ENCODE results near the gene UACA.

Gene UACA

DNA sequence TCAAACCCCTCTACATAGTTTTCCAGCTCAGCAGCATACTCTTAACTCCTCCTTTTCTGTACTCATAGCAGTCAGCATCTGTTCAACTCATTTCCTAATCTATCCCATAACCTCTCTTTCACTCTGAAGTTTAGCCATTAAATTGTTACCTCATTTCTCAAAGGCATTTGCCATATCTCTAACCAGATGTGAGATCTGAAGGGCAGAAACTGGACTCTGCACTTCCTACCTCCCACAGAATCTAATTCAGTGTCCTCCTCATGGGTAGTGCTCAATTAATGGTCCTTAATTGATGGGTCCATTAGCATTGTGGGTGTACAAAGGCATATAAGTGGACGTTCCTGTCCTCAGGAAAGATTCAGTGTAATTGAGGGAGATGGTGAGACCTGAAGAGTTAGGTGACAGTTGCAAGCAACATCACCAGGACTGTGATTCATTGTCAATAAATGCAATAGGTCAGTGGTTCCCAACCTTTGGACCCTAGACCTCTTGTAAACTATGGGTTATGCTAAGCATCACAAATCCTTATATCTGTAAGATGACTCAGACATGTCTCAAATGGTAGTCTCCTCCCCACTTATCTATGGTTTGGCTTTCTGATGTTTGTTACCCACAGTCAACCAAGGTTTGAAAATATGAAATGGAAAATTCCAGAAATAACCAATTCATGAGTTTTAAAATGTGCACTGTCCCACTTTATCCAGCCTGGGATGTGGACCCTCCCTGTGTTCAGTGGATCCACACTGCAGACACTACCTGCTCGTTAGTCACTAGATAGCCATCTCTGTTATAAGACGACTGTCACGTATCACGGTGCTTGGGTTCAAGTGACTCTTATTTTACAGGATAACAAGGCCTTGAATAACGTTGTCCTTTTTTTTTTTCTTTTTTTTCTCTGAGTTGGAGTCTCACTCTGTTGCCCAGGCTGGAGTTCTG, 25.0 kb upstream of the UACA start:
- DNase-seq (ENCODE audit: low spot score), result no peak

DNA sequence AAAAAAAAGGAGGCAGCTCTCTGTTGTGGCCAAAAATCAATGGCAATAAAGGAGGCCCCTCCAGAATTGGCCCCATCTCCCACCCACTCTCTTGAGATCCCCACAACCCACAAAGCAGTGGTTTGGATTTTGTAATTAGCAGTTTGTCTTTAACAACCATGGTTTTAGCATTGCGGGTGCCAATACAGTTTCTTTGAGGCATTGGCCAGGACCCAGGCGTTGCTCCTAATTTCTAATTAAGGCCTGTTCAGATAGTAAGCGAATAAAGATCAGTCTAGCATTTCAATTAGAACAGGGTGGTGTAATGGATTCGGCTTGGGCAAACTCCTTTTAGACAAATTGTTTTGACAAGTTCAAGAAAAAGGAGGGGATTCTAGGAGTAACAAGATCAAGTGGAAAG, 23.6 kb upstream of the UACA start:
- no peak for DNase-seq (ENCODE audit: low spot score)

DNA sequence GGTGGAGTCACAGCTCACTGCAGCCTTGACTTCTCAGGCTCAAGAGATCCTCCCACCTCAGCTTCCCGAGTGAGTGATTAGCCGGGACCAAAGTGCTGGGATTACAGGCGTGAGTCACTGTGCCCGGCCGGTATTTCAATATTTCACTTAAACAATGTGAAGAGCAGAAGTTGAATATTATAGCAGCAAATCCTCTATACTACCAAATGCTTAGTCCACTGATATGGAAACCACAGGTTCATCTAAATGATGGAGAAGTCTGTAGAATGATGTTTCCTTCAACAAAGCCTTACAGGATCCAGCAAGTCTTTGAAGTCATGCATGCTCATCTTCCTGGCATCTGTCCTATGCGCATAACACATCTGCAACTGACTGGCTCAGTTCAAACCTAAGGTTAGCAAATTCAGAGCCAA, 20.3 kb upstream of the UACA start:
- DNase-seq (ENCODE audit: low spot score), result no peak

DNA sequence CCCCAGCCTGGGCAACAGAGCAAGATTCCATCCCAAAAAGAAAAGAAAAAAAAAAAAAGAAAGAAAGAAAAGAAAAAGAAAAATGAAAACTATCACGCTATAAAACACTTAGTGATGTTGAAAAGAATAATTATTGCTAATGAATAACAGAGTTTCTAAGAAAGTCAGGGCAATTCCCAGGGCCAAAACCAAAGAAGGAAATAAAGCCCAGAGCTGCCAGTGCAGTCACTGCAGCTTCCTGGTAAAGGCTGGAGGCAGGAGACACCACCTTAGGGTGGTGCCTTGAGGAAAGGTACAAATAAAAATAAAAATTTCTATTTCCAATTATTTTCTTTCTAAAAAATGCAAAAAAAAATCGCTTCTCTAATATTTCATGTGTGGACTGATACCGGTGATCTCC, 19.7 kb upstream of the UACA start:
- no peak for DNase-seq (ENCODE audit: low spot score)

DNA sequence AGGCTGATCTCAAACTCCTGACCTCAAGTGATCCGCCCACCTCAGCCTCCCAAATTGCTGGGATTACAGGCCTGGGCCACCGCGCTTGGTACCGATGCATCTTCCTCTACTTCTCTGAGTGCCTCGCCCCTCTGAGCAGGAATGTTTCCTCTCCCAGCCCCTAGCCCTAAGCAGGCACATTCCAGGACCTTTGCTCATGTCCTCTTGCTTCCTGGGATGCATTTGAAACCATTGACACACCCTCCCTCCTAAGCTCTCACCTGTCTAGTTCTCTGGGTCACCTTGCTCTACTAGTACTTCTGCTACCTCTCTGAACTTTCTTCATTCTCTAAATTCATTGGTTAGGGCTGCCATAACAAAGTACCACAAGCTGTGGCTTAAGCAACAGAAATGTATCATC, 17.9 kb upstream of the UACA start:
- DNase-seq (ENCODE audit: low spot score), result no peak

DNA sequence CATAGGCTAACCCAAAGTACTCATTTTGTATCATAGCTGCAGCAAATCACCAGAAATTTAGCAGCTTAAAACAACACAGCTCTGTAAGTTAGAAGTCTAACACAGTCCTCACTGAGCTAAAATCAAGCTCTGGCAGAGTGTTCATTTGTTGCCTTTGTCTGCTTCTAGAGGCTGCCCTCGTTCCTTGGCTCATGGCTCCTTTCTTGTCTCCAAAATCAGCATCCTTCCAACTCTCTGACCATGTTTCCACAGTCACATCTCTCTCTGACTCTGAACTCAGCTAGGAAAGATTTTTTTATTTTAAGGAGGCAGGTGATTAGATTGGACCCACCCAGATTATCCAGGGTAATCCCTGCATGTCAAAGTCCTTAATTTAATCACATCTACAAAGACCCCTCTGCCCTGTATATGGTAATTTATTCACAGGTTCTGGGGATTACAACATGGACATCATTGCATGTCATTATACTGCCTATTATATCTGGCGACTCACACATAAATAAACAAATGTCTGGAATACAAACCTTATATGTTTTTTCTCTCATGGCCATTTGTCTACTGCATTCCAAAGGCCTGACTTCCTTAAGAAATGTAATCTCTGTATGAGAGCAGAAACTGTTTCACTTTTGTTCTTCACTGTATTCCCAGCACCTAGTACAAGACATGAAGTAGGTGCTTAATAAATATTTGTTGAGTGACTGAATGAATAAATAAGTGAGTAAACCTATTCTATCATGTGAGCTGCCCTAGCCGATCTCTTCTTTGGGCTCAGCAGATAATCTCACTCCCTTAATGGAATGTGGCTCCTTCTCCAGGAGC, 15.1 kb upstream of the UACA start:
- DNase-seq (ENCODE audit: low spot score), result peak; percentile 70

DNA sequence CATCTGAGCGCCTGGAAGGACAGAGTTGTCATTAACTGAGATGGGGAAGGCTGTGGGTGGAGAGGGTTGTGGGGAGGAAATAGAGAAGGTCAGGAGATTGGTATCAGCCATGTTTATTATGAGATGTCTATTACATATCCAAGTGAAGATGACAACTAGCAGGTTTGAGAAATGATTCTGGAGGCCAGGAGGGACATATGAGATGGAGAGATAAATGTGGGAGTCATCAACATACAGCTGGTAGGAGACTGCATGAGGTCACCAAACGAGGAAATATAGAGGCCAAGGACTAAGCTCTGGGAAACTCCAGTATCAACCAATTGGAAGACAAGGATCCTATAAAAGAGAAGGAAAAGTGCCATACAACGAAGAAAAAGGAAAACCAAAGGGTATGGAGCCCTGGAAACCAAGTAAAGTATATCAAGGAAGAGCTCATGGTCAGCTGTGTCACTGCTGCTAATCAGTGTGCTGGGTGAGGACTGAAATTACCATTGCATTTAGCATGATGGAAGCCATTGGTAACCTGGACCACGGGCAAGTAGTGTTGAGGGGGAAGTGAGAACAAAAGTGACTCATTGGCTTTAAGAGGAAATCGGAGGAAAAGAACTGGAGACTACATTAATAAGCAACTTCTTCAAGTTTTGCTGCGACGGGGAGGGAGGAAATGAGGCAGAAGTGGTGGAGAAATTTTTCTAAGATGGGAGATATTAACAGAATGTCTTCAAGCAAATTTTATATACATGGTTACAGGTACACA, 14.0 kb upstream of the UACA start:
- DNase-seq (ENCODE audit: low spot score), result no peak

DNA sequence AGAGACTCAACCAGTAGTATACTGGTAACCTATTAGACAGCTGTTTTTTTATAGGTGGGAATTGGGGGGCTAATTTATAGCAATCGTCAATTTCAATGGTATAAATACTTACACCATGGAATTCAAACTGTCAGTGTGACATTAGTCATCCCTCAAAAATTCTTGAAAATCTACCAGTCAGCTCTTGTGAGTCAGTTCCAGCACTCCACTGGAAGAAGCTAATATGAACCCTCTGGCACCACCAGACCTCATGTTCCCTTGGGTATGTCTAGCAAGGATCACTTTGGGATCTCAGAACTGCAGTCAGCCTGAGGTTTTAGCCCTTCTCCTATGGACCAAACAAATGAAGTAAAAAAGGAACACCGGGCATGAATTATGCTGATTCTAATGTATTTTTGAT, 11.8 kb upstream of the UACA start:
- DNase-seq (ENCODE audit: low spot score), result peak; percentile 86

DNA sequence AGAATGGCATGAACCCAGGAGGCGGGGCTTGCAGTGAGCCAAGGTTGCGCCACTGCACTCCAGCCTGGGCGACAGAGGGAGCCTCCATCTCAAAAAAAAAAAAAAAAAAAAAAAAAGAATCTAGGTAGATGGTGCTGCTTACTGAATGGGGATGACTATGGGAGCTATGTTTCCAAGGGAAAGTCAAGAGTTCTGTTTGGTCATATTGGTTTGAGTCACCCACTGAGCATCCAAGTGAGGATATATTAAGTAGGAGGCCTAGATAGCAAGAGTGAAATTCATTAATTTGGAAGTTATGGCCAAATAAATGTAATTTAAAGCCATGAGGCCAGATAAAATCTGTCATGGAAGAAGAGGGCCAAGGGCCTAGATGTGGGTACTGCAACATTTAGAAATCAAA, 9.0 kb upstream of the UACA start:
- no peak for DNase-seq (ENCODE audit: low spot score)

DNA sequence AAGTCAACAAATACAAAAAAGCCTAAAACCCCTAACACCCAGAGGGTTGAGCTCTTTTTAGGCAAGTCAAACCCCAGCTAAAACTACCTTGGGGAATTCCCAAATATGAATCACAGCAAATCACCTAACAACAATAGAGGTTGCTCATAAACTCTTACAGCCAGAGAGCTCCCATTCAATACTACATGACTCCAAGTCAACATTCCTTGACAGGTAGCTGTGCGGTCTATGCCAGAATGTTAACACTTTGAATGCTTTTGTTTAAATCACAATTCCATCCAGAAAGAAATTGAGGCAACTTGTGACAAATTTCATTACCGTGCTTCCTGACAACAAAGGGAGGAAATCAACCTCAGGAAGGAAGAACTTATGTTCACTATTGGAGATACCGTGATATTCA, 7.5 kb upstream of the UACA start:
- DNase-seq (ENCODE audit: low spot score), result no peak

DNA sequence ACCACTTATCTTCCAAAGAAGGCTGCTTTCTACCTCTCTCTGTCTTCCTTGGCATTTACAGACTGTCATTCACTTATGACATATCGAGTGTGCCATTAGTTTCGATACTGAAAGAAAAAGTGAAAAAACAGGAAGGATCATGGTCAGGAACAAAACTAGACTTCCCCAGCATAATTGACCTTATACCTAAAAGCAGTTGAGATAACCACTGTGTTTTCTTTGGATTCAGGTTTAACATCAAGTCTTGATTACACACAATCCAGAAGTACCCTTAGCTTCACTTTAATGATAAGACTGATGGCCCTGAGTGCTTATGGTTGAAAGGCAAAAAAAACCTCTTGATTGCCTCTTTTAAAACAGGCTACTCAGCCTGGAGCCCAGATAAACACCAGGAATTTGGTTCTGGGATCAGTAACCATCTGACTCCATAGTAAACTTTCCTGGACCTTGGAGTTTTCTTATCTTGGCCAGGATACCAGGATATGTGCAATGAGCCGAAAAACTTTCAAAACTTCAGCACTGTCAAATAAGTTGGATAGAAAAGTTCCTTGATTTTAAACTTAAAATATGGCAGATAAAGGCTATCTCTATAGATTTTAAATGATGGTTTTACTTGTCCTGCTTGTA, 5.0 kb upstream of the UACA start:
- DNase-seq (ENCODE audit: low spot score), result no peak

DNA sequence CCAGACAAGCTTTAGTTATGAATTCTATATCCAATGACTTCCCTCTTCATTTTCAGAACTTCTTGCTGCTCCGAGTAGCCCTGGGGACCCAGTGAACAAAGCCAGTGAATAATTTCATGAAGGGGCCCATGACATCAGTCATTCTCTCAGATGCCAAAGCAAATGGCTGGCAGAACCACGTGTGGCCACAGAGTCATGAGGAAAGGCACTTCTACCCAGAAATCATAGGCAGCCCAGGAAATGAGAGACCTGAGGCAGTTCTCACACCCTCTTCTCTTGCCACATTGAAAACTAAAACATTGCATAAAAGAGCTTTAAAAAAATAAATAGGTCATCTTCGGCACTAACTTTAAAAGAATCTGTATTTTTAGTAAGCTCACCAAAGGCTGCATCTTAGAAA, 4.3 kb upstream of the UACA start:
- DNase-seq (ENCODE audit: low spot score), result no peak

DNA sequence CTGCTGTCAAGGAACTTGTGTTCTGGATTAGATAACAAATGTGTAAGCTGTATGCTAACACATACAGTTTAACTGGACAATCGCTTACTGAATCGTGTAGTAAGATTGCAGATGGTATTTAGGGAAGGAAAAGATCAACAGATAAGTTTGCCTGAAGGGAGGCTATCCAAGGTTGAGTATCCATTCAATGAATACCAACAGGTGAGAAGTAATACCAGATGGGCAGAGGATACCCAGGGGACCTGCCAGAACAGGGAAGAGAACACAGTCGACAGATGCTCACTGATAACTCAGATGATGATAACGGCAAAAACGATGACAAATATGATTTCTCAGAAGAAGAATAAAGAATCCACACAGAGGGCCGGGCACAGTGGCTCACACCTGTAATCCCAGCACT, 3.2 kb upstream of the UACA start:
- no peak for DNase-seq (ENCODE audit: low spot score)

DNA sequence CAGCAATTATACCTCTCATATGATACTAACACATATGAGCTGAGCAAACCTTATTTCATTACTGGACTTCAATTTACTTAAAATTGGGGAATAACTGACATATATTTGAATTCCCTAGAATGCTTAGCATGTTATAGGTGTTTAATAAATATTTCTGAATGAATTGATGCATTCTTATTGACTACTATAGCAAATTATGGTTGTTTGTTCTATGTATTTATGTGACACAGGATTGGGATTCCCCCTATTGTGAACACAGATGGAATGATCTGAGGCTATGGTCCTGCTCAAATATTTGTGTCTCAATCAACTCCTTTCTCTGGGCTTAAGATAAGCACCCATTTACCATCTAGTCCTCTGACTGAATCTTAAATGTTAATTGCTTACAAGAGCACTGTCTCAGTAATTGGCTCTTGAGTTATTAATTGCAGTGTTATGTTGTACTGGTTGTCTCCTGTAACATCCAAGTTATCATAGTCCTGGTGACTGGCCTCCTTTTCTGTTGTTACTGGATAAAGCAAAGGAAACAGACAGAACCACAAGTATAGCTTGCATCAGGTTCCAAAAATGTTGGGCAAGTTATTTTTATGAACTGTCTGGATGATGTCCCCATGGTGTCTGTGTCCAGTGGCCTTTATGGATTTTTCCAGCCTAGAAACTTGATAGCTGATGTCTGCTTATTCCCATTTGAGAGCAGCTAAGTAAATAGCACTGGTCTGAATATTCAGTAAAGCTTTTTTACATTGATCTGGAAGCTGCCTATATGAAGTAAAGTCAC, 2.3 kb upstream of the UACA start:
- DNase-seq (ENCODE audit: low spot score), result peak; percentile 68

DNA sequence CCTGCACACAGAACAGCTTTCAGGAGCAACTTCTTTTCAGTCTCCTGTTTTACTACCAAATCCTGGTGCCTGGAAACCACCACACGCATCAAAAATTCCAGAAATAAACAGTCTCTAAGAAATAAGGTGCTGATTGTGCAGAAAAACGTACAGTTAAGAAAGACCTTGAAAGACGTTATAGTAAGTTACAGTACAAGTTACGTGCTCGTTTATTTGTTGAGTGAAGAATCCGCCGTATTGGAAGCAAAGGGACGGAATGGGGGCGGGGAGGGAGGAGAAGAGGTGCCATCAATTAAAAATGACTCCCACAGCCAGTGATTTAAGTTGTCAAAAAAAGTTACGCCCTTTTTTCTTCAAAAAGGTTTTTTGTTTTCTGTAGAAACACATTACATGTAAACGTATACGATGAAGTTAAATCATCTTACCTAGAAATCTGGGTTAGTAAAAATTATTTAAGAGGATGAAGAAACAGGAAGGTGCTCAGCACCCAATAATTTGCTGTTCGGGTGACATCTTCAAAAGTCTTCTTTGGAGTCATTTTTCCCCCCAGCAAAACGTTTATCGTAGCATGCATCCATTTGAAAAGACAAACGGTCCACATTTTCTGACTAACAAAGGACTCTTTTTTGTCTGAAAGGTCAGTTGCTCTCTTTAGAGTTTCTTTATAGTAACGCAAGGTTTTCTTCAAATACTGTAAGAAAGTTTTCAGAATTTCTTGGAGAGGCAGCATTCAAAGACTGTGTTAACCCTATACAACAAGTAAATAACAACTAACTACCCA, 782 bp upstream of the UACA start:
- DNase-seq (ENCODE audit: low spot score), result no peak

DNA sequence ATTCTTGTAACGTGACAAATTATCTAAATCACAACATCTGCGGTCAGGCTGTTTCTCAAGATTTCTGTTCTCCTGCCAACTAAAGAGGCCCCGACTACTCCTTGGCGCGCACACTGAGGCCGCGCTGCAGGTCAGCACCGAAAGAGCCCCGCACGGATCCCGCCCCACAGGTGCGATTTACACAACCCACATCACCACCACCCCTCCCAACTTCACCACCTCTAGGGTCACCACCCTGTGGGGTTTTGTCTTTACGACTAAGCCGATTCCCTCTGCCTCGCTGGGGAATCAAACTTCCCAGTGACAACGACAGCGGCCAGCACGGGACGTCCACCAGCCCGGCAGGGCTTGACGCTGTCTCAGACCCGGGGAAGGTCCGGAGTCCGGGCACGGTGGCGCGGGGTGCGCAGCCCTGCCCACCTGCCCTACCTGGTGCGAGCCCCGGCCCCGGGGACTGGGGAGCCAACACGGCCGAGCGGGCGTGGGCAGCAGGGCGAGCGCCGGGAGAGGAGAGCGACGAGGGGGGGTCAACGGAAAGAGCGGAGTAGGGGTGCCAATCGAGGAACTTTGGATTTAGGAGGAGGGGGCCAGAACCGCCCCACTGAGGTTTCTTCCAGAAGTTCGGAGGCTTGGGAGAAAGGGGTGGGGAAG, 764 bp downstream of the UACA start:
- DNase-seq (ENCODE audit: low spot score), result no peak

DNA sequence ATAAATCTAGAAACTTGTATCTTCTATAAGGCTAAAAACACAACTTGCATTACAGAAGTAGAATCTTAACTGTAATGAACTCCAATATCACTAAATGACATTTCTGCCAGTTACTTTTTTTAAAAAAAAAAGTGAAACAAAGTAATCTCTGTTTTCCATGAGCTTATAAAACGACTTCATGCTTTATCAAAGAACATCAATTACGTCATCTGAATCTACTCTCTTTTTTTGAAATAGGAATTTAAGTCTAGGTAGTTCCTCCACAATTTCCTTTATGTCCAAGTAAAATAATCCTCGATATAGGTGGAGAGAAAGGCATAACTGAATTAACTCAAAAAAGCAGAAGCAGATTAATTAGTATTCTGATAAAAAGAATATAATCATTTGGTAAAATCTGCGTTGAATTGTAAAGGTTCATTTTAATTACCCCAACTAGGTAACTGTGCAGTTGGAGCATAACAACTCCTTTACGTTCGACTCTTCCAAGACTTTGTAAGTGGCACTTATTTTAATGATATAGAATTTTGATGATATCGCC, 1.4 kb downstream of the UACA start:
- DNase-seq (ENCODE audit: low spot score), result no peak

DNA sequence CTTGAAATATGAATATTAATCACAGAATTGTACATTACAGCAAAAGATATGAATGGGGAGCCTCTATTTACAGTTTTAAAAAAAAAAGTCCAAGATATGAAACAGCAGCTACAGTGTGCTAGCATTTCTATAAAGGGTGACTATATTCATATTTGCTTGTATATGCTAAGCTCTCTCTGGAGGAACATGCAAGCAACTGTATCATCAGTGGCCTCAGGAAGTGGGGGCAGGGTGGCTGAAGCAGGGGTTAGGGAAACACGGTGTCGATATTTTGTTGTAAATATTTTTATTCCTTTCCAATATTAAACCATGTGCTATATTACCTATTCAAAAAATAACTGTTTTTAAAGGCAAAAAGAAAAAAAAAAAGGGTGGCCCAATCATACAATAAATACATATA, 2.3 kb downstream of the UACA start:
- DNase-seq (ENCODE audit: low spot score), result no peak

DNA sequence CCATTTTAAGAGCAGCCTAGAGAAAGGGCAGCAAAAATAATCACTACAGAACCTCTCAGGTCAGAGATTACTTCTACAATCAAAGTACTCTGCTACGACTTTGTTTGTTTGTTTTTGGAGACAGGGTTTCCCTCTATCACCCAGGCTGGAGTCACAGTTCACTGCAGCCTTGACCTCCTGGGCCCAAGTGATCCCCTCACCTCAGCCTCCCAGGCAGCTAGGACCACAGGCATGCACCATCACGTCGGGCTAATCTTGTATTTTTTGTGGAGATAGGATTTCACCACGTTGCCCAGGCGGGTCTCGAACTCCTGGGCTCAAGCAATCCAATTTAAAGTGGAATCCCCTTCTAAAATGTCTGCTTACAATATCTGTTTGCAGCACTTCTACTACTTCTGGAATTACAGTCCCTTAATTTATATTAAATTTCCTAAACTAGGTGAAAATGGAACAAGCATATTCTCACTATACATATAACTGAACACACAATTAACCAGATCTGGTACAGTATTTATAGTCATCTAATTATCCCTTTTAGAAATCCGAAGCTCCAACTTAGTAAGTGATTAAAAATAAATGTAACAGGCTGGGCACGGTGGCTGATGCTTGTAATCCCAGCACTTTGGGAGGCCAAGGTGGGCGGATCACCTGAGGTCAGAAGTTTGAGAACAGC, 4.4 kb downstream of the UACA start:
- DNase-seq (ENCODE audit: low spot score), result no peak

Data from hepatic stellate cell (primary cell).